Pancreas (tissue), 10 donors: ENCODE data around the gene NPIPA5. TPM values are rescaled to one million over a fixed set of nuclear protein-coding genes. Genes with fewer than 3 reads are reported as not detected.
"Not testable (repeated sequence)": the region's sequence is repeated elsewhere in the genome, so short reads cannot be mapped to it uniquely, and the experiment has no call there.

Experiments used
- ATAC-seq, 4 donors: fragments of 200-7000 bp; cut with Tn5 transposase; one replicate each; pipeline versions ENCODE4 v1.8.0 to v1.9.1; 2020; ENCODE audit warnings: mild to moderate bottlenecking in 4 of 4, moderate library complexity in 4 of 4
- DNase-seq, 6 donors: peaks; one replicate each; pipeline ENCODE4 v3.0.0-alpha.2; 2020
- FAIRE-seq: peaks from 2 replicates; lab custom pipeline; 2012; peaks lifted over from hg19 to GRCh38; lab: Jason Lieb, UNC
- H3K27ac ChIP-seq, 4 donors: fragments of 200-600 bp; sonication (generic); 1 replicate in 3 of 4; 2 replicates in 1 of 4; pipeline versions ENCODE4 v1.5.0 to v1.8.0; 2020
- H3K27me3 ChIP-seq, 4 donors: fragments of 200-600 bp; one replicate each; pipeline ENCODE4 v1.8.0; 2021
- H3K36me3 ChIP-seq, 3 donors: fragments of 200-600 bp; sonication (generic) in 1 of 3; one replicate each; pipeline versions ENCODE4 v1.5.0 to v1.8.0; 2020 to 2021
- H3K4me1 ChIP-seq, 3 donors: fragments of 200-600 bp; one replicate each; pipeline ENCODE4 v1.8.0; 2021
- H3K4me3 ChIP-seq, 4 donors: fragments of 200-600 bp; sonication (generic) in 2 of 4; one replicate each; pipeline versions ENCODE4 v1.5.0 to v1.8.0; 2020 to 2021
- H3K9me3 ChIP-seq, 4 donors: fragments of 200-600 bp; one replicate each; pipeline ENCODE4 v1.8.0; 2021
- CTCF ChIP-seq, 4 donors: fragments of 200-600 bp; sonication (generic) in 3 of 4; IDR thresholded peaks; one replicate each; pipeline versions ENCODE4 v1.5.0 to v1.8.0; 2021; ENCODE audit warnings: antibody characterized with exemption in 4 of 4
- WGBS, 2 donors: extraction: QIAGEN DNeasy Blood & Tissue Kit; methylation state at CpG; one replicate each; pipeline ENCODE4 v1.1.7; 2013; 5-methylcytosine and 5-hydroxymethylcytosine counted together
- intact Hi-C, 3 donors: fragments of 100-400 bp; cut with DNase I; formaldehyde crosslinking; loops; one replicate each; pipeline versions ENCODE4 v1.11.1 to v1.14.2; 2022
- polyA plus RNA-seq, 2 donors: library from polyadenylated mRNA; stranded (reverse); fragments of 200-250 nt; gene quantifications; one replicate each; pipeline ENCODE4 v1.2.3, GENCODE V29; 2013
- total RNA-seq, 6 donors: library from RNA; stranded (reverse); fragmentation: NEBNext Ultra II Directional in 4 of 6; extraction: Animal tissue kit (Norgen Biotek cat#: 25700) in 4 of 6; gene quantifications; one replicate each; pipeline versions ENCODE4 v1.2.1 to v1.2.4, GENCODE V29; 2021 to 2023
- donor health status: healthy with polysubstance abuse.
- donor health status: DM: no; HTN: no; CAD: no; lungs with moderate emphysema.
- donor health status: DM: no; HTN: no; CAD: no.
- donor health status: control.
- donor health status: control.
- donor health status: Bipolar disorder and iron deficiency.
- donor health status: DM: yes; HTN: yes; CAD: no.
- donor health status: DM: no; HTN: no; CAD: no.
- donor health status: DM: no; HTN: no; CAD: no.
- donor health status: DM: yes; HTN: yes; CAD: no.

NPIPA5 gene
- total and polyA plus RNA-seq, 8 donors: 5.0 to 57.9 (median 7.4) TPM

- Histone ChIP-seq H3K27ac (no peak overlapping the region), H3K4me3 (no peak overlapping the region), H3K9me3 (no peaks in the 10 kb centered on the region), H3K27me3 (no peaks in the 10 kb centered on the region), H3K4me1 (peaks cover 0 to 4% (median 0%) of the 10 kb centered on the region in 3 donors), H3K36me3 (no peaks in the 10 kb centered on the region)
- DNase-seq (no peak), FAIRE-seq (no peak), ATAC-seq (no peak)
- intact Hi-C loops: no loop called here
- no peak for TF ChIP-seq CTCF (IDR thresholded peaks at IDR 0.05)
- 81 to 82% methylated on average over 3 of the region's 3 CpGs for WGBS, 2 donors
Measured at GRCh38 chr16:15418206-15418605, 40.1 kb upstream of the NPIPA5 start.

GRCh38 chr16:15417197-15417596, 39.1 kb upstream of the NPIPA5 start:
- no peak for TF ChIP-seq CTCF (IDR thresholded peaks at IDR 0.05)
- H3K27me3 ChIP-seq: no peaks in the 10 kb centered on the region
- H3K4me1 ChIP-seq: peaks cover 0 to 4% (median 0%) of the 10 kb centered on the region in 3 donors
- no peaks in the 10 kb centered on the region for H3K9me3 ChIP-seq
- ATAC-seq (no peak), FAIRE-seq (no peak), DNase-seq (no peak)
- intact Hi-C loops: no loop called here
- H3K4me3 ChIP-seq: no peak overlapping the region
- WGBS, 2 donors: 91 to 95% methylated on average over 2 of the region's 2 CpGs
- H3K27ac ChIP-seq: no peak overlapping the region
- H3K36me3 ChIP-seq: no peaks in the 10 kb centered on the region

- H3K4me1 ChIP-seq: no peaks in the 10 kb centered on the region
- H3K27ac ChIP-seq: no peak overlapping the region
- no peak overlapping the region for H3K4me3 ChIP-seq
- H3K36me3 ChIP-seq: no peaks in the 10 kb centered on the region
- no peak for ATAC-seq
- H3K9me3 ChIP-seq: no peaks in the 10 kb centered on the region
- TF ChIP-seq CTCF (IDR thresholded peaks at IDR 0.05): no peak
- no peak for FAIRE-seq
- DNase-seq: no peak
- 64 to 65% methylated on average over 3 of the region's 3 CpGs for whole genome bisulfite sequencing, 2 donors
- intact Hi-C loops: no loop called here
- no peaks in the 10 kb centered on the region for H3K27me3 ChIP-seq
Measured at GRCh38 chr16:15415511-15415985, 37.5 kb upstream of the NPIPA5 start.

- DNase-seq, H3K4me3 ChIP-seq, ATAC-seq, H3K4me1 ChIP-seq, H3K27me3 ChIP-seq, H3K27ac ChIP-seq, H3K9me3 ChIP-seq, intact Hi-C loops, FAIRE-seq: not testable (repeated sequence)
- peaks cover 0 to 12% (median under 1%) of the 10 kb centered on the region in 3 donors for H3K36me3 ChIP-seq
- WGBS, 2 donors: 93 to 94% methylated on average over 6 of the region's 6 CpGs
Measured at GRCh38 chr16:15409476-15409875, 31.4 kb upstream of the NPIPA5 start.

- H3K4me3 ChIP-seq, FAIRE-seq, H3K9me3 ChIP-seq, intact Hi-C loops, H3K4me1 ChIP-seq, H3K27ac ChIP-seq, H3K27me3 ChIP-seq, DNase-seq: not testable (repeated sequence)
- peaks cover 0 to 25% (median 9%) of the 10 kb centered on the region in 3 donors for H3K36me3 ChIP-seq
- peak in 1 of 4 donors; percentile 22 for ATAC-seq
- 76 to 78% methylated on average over 4 of the region's 4 CpGs for WGBS, 2 donors
Measured at GRCh38 chr16:15407756-15408155, 29.7 kb upstream of the NPIPA5 start.

- no peak overlapping the region for H3K4me3 ChIP-seq
- H3K36me3 ChIP-seq: peaks cover 0 to 44% (median 9%) of the 10 kb centered on the region in 3 donors
- H3K27ac ChIP-seq: no peak overlapping the region
- WGBS, 2 donors: 66 to 85% methylated on average over 4 of the region's 4 CpGs
- no peak for FAIRE-seq
- H3K4me1 ChIP-seq: no peaks in the 10 kb centered on the region
- no peaks in the 10 kb centered on the region for H3K9me3 ChIP-seq
- no peak for ATAC-seq
- no peaks in the 10 kb centered on the region for H3K27me3 ChIP-seq
- intact Hi-C loops: no loop called here
- no peak for DNase-seq
- no peak for TF ChIP-seq CTCF (IDR thresholded peaks at IDR 0.05)
Measured at GRCh38 chr16:15404792-15405191, 26.7 kb upstream of the NPIPA5 start.

GRCh38 chr16:15404091-15404490, 26.0 kb upstream of the NPIPA5 start:
- WGBS, 2 donors: 90 to 98% methylated on average over 3 of the region's 3 CpGs

More at GRCh38 chr16:15404091-15404490, 26.0 kb upstream of the NPIPA5 start:
- H3K27me3 ChIP-seq, DNase-seq, H3K9me3 ChIP-seq, H3K27ac ChIP-seq, FAIRE-seq, ATAC-seq, intact Hi-C loops, H3K4me3 ChIP-seq, H3K4me1 ChIP-seq: not testable (repeated sequence)
- H3K36me3 ChIP-seq: peaks cover 0 to 44% (median 9%) of the 10 kb centered on the region in 3 donors
